Mesothelial cell of epicardium (in vitro differentiated cells): ENCODE data around the gene MAST3. TPM values are rescaled to one million over a fixed set of nuclear protein-coding genes. Genes with fewer than 3 reads are reported as not detected.

Experiments used
- DNase-seq, 2 experiments: peaks; one replicate each; pipeline ENCODE4 v3.0.0; 2021; ENCODE audit warnings: low spot score in 2 of 2; ENCODE audit not compliant: unreplicated experiment in 2 of 2
- H3K27ac Mint-ChIP-seq: 2 replicates; pipeline ENCODE4 v1.8.0; 2021; ENCODE audit warnings: mixed read lengths
- H3K27me3 Mint-ChIP-seq: 2 replicates; pipeline ENCODE4 v1.8.0; 2021; ENCODE audit warnings: low read depth, mixed read lengths
- H3K36me3 Mint-ChIP-seq: 2 replicates; pipeline ENCODE4 v1.8.0; 2021; ENCODE audit warnings: mixed read lengths
- H3K4me1 Mint-ChIP-seq: 2 replicates; pipeline ENCODE4 v1.8.0; 2021; ENCODE audit warnings: mixed read lengths
- H3K4me3 Mint-ChIP-seq: 2 replicates; pipeline ENCODE4 v1.8.0; 2021; ENCODE audit warnings: mild to moderate bottlenecking, moderate library complexity, mixed read lengths
- H3K9me3 Mint-ChIP-seq: 2 replicates; pipeline ENCODE4 v1.8.0; 2021; ENCODE audit warnings: mixed read lengths
- CTCF ChIP-seq: fragments of 200-600 bp; sonication (generic); IDR thresholded peaks from one replicate; pipeline ENCODE4 v1.5.0; 2021; ENCODE audit warnings: antibody characterized with exemption; ENCODE audit not compliant: unreplicated experiment
- total RNA-seq: library from RNA; stranded (reverse); gene quantifications from 3 replicates; pipeline ENCODE4 v1.2.1, GENCODE V29; 2021

MAST3 gene
- total RNA-seq, 1 donor from 2014 or later = 16.0 TPM

GRCh38 chr19:18131841-18132596 is 34.4 kb downstream of the MAST3 start:
- no peaks in the 10 kb centered on the region for H3K27me3 Mint-ChIP-seq
- TF ChIP-seq CTCF = no peak
- peaks cover 24% of the 10 kb centered on the region for H3K36me3 Mint-ChIP-seq
- no peaks in the 10 kb centered on the region for H3K9me3 Mint-ChIP-seq
- H3K4me1 Mint-ChIP-seq = no peaks in the 10 kb centered on the region
- no peak overlapping the region for H3K27ac Mint-ChIP-seq
- H3K4me3 Mint-ChIP-seq = no peak overlapping the region
- no peak for DNase-seq

DNA sequence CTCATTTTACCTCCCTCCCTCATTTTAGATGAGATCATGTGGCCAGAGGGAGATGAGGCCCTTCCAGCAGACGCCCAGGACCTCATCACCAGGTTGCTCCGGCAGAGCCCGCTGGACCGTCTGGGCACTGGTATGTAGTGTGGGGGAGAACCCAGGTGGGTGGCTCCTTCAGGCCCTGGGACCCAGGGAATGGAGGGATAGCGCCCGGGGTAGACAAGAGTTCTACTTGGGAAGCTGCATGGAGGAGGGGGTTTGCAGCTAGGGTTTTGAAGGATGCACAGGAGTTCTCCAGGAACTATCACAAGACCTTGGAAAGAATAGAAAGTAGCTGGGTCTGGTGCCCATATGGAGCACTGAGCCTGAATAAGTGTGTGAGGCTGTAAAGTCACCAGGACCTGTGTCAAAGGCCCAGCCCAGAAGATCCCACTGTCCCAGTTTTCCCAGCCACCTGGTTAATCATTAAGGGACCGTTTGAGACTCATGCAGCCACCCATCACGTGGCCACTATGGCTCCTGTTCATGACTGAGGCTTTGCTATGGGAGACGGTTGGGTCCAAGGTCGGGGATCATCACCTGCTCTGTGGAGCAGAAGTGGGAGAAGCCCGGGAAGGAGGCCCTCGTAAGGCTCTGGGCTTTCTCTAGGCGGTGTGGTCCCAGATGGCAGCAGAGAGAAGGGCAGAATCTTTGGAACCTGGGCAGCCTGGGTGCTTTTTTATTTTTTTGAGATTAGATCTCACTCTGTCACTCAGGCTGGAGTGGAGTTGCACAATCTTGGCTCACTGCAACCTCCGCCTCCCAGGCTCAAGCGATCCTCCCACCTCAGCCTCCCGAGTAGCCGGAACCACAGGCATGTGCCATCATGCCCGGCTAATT is 38.4 kb downstream of the MAST3 start:
- H3K27me3 Mint-ChIP-seq = no peaks in the 10 kb centered on the region
- no peaks in the 10 kb centered on the region for H3K4me1 Mint-ChIP-seq
- TF ChIP-seq CTCF = no peak
- no peak for DNase-seq
- peaks cover 3% of the 10 kb centered on the region for H3K9me3 Mint-ChIP-seq
- peaks cover 25% of the 10 kb centered on the region for H3K36me3 Mint-ChIP-seq
- H3K27ac Mint-ChIP-seq = no peak overlapping the region
- H3K4me3 Mint-ChIP-seq = no peak overlapping the region

GRCh38 chr19:18137242-18137641 is 39.7 kb downstream of the MAST3 start:
- Mint-ChIP-seq H3K36me3 (peaks cover 25% of the 10 kb centered on the region), H3K9me3 (peaks cover 3% of the 10 kb centered on the region), H3K4me3 (no peak overlapping the region), H3K27ac (no peak overlapping the region), H3K4me1 (no peaks in the 10 kb centered on the region), H3K27me3 (no peaks in the 10 kb centered on the region)
- no peak for TF ChIP-seq CTCF
- no peak for DNase-seq

DNA sequence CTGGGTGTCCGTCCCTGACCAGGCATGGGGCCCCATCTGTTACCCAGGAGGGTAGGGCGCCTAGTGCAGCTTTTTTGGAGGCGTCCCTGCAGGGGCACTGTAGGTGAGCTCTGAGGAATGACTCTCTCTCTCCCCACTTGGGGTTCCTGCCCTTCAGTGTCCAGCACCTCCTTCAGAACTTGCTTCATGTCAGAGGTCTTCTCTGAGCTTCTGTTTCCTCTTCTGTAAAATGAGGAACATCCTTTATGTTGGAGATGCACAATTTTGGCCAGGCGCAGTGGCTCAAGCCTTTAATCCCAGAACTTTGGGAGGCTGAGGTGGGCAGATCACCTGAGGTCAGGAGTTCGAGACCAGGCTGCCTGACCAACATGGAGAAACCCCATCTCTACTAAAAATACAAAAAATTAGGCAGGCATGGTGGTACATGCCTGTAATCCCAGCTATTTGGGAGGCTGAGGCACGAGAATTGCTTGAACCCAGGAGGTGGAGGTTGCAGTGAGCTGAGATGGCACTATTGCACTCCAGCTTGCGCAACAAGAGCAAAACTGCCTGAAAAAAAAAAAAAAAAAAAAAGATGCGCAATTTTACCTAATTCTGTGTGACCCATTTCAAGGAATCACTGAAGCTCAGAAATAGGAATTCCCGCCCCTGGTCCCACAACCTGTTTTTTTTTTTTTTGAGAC is 40.2 kb downstream of the MAST3 start:
- Mint-ChIP-seq H3K9me3 (peaks cover 3% of the 10 kb centered on the region), H3K27ac (no peak overlapping the region), H3K36me3 (peaks cover 22% of the 10 kb centered on the region), H3K4me3 (no peak overlapping the region), H3K4me1 (no peaks in the 10 kb centered on the region), H3K27me3 (no peaks in the 10 kb centered on the region)
- DNase-seq = no peak
- no peak for TF ChIP-seq CTCF

- Mint-ChIP-seq H3K4me3 (no peak overlapping the region), H3K4me1 (no peaks in the 10 kb centered on the region), H3K9me3 (peaks cover 3% of the 10 kb centered on the region), H3K27ac (no peak overlapping the region), H3K27me3 (no peaks in the 10 kb centered on the region), H3K36me3 (peaks cover 26% of the 10 kb centered on the region)
- TF ChIP-seq CTCF = no peak
- DNase-seq = no peak
These were observed 42.9 kb downstream of the MAST3 start for GRCh38 chr19:18140473-18140872.
